H9 (cell line): ENCODE results near the gene SYVN1. TPM values are rescaled to one million over a fixed set of nuclear protein-coding genes. Genes with fewer than 3 reads are reported as not detected.

Experiments
- DNase-seq: peaks from one replicate; pipeline ENCODE4 v3.0.0-alpha.2; 2017
- H2AFZ ChIP-seq: one replicate; pipeline ENCODE4 v1.6.1; 2013; ENCODE audit warnings: mild to moderate bottlenecking, low read length, control low read depth, moderate library complexity
- H2AK5ac ChIP-seq: 2 replicates; pipeline ENCODE4 v1.6.1; 2013; ENCODE audit warnings: low read length, control low read depth, mixed read lengths; ENCODE audit not compliant: insufficient read length
- H2BK120ac ChIP-seq: one replicate; pipeline ENCODE4 v1.6.1; 2013; ENCODE audit warnings: low read depth, mild to moderate bottlenecking, low read length, control low read depth, inconsistent platforms; ENCODE audit not compliant: poor library complexity, severe bottlenecking
- H2BK12ac ChIP-seq: 2 replicates; pipeline ENCODE4 v1.6.1; 2013; ENCODE audit warnings: low read length, control low read depth, mixed read lengths, low read depth; ENCODE audit not compliant: insufficient read length
- H2BK15ac ChIP-seq: 2 replicates; pipeline ENCODE4 v1.6.1; 2013; ENCODE audit warnings: low read depth, low read length, control low read depth
- H2BK20ac ChIP-seq: one replicate; pipeline ENCODE4 v1.6.1; 2013; ENCODE audit warnings: low read depth, mild to moderate bottlenecking, low read length, control low read depth, inconsistent platforms; ENCODE audit not compliant: poor library complexity, severe bottlenecking
- H2BK5ac ChIP-seq: 2 replicates; pipeline ENCODE4 v1.6.1; 2013; ENCODE audit warnings: low read length, control low read depth, mixed read lengths; ENCODE audit not compliant: insufficient read length
- H3K14ac ChIP-seq: 2 replicates; pipeline ENCODE4 v1.6.1; 2013; ENCODE audit warnings: low read length, control low read depth; ENCODE audit not compliant: insufficient read depth
- H3K18ac ChIP-seq: 2 replicates; pipeline ENCODE4 v1.6.1; 2013; ENCODE audit warnings: low read depth, mild to moderate bottlenecking, mixed read lengths, low read length, control low read depth; ENCODE audit not compliant: insufficient read length
- H3K23ac ChIP-seq: 2 replicates; pipeline ENCODE4 v1.6.1; 2013; ENCODE audit warnings: low read length, control low read depth, mixed read lengths, low read depth; ENCODE audit not compliant: insufficient read length
- H3K23me2 ChIP-seq: 2 replicates; pipeline ENCODE4 v1.6.1; 2013; ENCODE audit warnings: low read depth, mild to moderate bottlenecking, mixed read lengths, low read length, control low read depth; ENCODE audit not compliant: insufficient read length, poor library complexity, severe bottlenecking
- H3K27ac ChIP-seq: 2 replicates; pipeline ENCODE4 v1.5.1; 2013; ENCODE audit warnings: low read length, control low read depth, mixed read lengths, low read depth; ENCODE audit not compliant: insufficient read length
- H3K27me3 ChIP-seq: 2 replicates; pipeline ENCODE4 v1.6.1; 2013; ENCODE audit warnings: low read length, control low read depth, inconsistent platforms; ENCODE audit not compliant: insufficient read depth
- H3K4ac ChIP-seq: 2 replicates; pipeline ENCODE4 v1.6.1; 2013; ENCODE audit warnings: low read depth, mild to moderate bottlenecking, control low read depth, inconsistent platforms, low read length, moderate library complexity
- H3K4me1 ChIP-seq: 2 replicates; pipeline ENCODE4 v1.6.1; 2013; ENCODE audit warnings: low read length, control low read depth, inconsistent platforms; ENCODE audit not compliant: insufficient read depth
- H3K4me2 ChIP-seq: 2 replicates; pipeline ENCODE4 v1.6.1; 2013; ENCODE audit warnings: low read length, control low read depth, mixed read lengths; ENCODE audit not compliant: insufficient read length, insufficient read depth
- H3K56ac ChIP-seq: 2 replicates; pipeline ENCODE4 v1.6.1; 2013; ENCODE audit warnings: low read depth, mild to moderate bottlenecking, mixed read lengths, low read length, control low read depth; ENCODE audit not compliant: insufficient read length
- H3K79me1 ChIP-seq: 2 replicates; pipeline ENCODE4 v1.6.1; 2013; ENCODE audit warnings: low read depth, mild to moderate bottlenecking, moderate library complexity, low read length, control low read depth, inconsistent platforms; ENCODE audit not compliant: insufficient read depth, poor library complexity, severe bottlenecking
- H3K79me2 ChIP-seq: 2 replicates; pipeline ENCODE4 v1.6.1; 2013; ENCODE audit warnings: low read length, control low read depth, inconsistent platforms; ENCODE audit not compliant: insufficient read depth
- H3K9ac ChIP-seq: 2 replicates; pipeline ENCODE4 v1.6.1; 2013; ENCODE audit warnings: low read length, control low read depth, mixed read lengths; ENCODE audit not compliant: insufficient read length; ENCODE audit errors: extremely low read depth
- H3K9me3 ChIP-seq: one replicate; pipeline ENCODE4 v1.6.1; 2013; ENCODE audit warnings: low read depth, low read length, inconsistent platforms; ENCODE audit not compliant: control insufficient read depth
- H3T11ph ChIP-seq: one replicate; pipeline ENCODE4 v1.6.1; 2013; ENCODE audit warnings: mild to moderate bottlenecking, low read length, control low read depth, inconsistent platforms
- H4K20me1 ChIP-seq: one replicate; pipeline ENCODE4 v1.6.1; 2013; ENCODE audit not compliant: control insufficient read depth, insufficient read length, insufficient read depth
- H4K5ac ChIP-seq: 2 replicates; pipeline ENCODE4 v1.6.1; 2013; ENCODE audit warnings: low read depth, mild to moderate bottlenecking, mixed read lengths, low read length, control low read depth; ENCODE audit not compliant: insufficient read length
- H4K8ac ChIP-seq: replicated peaks from 2 replicates; pipeline ENCODE4 v1.6.1; 2013; ENCODE audit warnings: low read length, control low read depth, mixed read lengths, low read depth; ENCODE audit not compliant: insufficient read length
- H4K91ac ChIP-seq: 2 replicates; pipeline ENCODE4 v1.6.1; 2013; ENCODE audit warnings: low read depth, mild to moderate bottlenecking, moderate library complexity, mixed read lengths, low read length, control low read depth; ENCODE audit not compliant: insufficient read length
- H3K27ac Mint-ChIP-seq, 3 experiments: 2 replicates in 2 of 3; 3 replicates in 1 of 3; pipeline ENCODE4 v1.8.0; 2020 to 2021; ENCODE audit warnings: mixed read lengths in 3 of 3, mild to moderate bottlenecking in 1 of 3, moderate library complexity in 1 of 3
- H3K27me3 Mint-ChIP-seq: 2 replicates; pipeline ENCODE4 v1.8.0; 2021; ENCODE audit warnings: low read depth, mild to moderate bottlenecking, moderate library complexity, mixed read lengths
- H3K36me3 Mint-ChIP-seq, 3 experiments: 2 replicates in 2 of 3; 3 replicates in 1 of 3; pipeline ENCODE4 v1.8.0; 2020 to 2021; ENCODE audit warnings: low read depth in 3 of 3, mixed read lengths in 3 of 3; ENCODE audit not compliant: insufficient read depth in 1 of 3
- H3K4me1 Mint-ChIP-seq, 2 experiments: 2 replicates each; pipeline ENCODE4 v1.8.0; 2020; ENCODE audit warnings: mixed read lengths in 2 of 2
- H3K4me3 Mint-ChIP-seq, 2 experiments: 2 replicates in 1 of 2; 3 replicates in 1 of 2; pipeline ENCODE4 v1.8.0; 2020 to 2021; ENCODE audit warnings: mild to moderate bottlenecking in 2 of 2, mixed read lengths in 2 of 2, moderate library complexity in 1 of 2
- H3K9me3 Mint-ChIP-seq, 2 experiments: 2 replicates in 1 of 2; 3 replicates in 1 of 2; pipeline ENCODE4 v1.8.0; 2020; ENCODE audit warnings: mild to moderate bottlenecking in 2 of 2, mixed read lengths in 2 of 2, moderate library complexity in 1 of 2
- WGBS: extraction: QIAGEN DNeasy Blood & Tissue Kit; methylation state at CpG from one replicate; pipeline ENCODE4 v1.1.7; 2013; ENCODE audit warnings: missing lambda C conversion rate, low lambda C conversion rate, mixed read lengths; ENCODE audit not compliant: insufficient read length; ENCODE audit errors: extremely low coverage; 5-methylcytosine and 5-hydroxymethylcytosine counted together
- total RNA-seq: library from RNA; stranded (reverse); gene quantifications from 2 replicates; pipeline ENCODE4 v1.2.1, GENCODE V29; 2021
- TF ChIP-seq, protein P1 (sequence below): fragments of 200-600 bp; sonication (generic); conservative IDR thresholded peaks from 3 replicates; pipeline ENCODE4 v1.8.0; 2021; ENCODE audit warnings: antibody characterized with exemption, mild to moderate bottlenecking

Gene SYVN1
- total RNA-seq, 1 experiment from 2014 or later: 31.6 TPM

GRCh38 chr11:65130631-65131416 lies 3.5 kb downstream of the SYVN1 start:
- H2BK120ac ChIP-seq: no peak overlapping the region
- no CpG with 5 or more reads among the region's 19 CpGs for WGBS
- H3K4me1 ChIP-seq: no peaks in the 10 kb centered on the region

More at GRCh38 chr11:65130631-65131416, 3.5 kb downstream of the SYVN1 start:
- no peak overlapping the region for H2AK5ac ChIP-seq
- no peak overlapping the region for H3K18ac ChIP-seq
- H3K4ac ChIP-seq: no peak overlapping the region
- no peaks in the 10 kb centered on the region for H3K79me1 ChIP-seq
- peak overlapping the region in 1 of 2 experiments; percentile 31; a peak in 1 of 5 replicates for H3K4me3 Mint-ChIP-seq
- H2BK5ac ChIP-seq: no peak overlapping the region
- no peak overlapping the region for H3K27ac ChIP-seq
- no peak overlapping the region for H4K8ac ChIP-seq
- H3K9ac ChIP-seq: no peak overlapping the region
- no peak overlapping the region for H2AFZ ChIP-seq
- no peak overlapping the region for H4K91ac ChIP-seq
- H4K20me1 ChIP-seq: no peaks in the 10 kb centered on the region
- no peak overlapping the region for H3K23ac ChIP-seq
- H3T11ph ChIP-seq: no peak overlapping the region
- no peaks in the 10 kb centered on the region for H3K9me3 ChIP-seq
- H3K27me3 ChIP-seq: no peaks in the 10 kb centered on the region
- no peak for DNase-seq
- no peak overlapping the region for H3K56ac ChIP-seq
- H3K27ac Mint-ChIP-seq: no peak overlapping the region; a peak in 1 of 7 replicates
- H3K4me1 Mint-ChIP-seq: peaks cover 11 to 16% of the 10 kb centered on the region in 2 experiments
- no peak overlapping the region for H2BK12ac ChIP-seq
- no peaks in the 10 kb centered on the region; a peak in 1 of 5 replicates for H3K9me3 Mint-ChIP-seq
- no peaks in the 10 kb centered on the region for H3K79me2 ChIP-seq
- TF ChIP-seq, protein P1, sequence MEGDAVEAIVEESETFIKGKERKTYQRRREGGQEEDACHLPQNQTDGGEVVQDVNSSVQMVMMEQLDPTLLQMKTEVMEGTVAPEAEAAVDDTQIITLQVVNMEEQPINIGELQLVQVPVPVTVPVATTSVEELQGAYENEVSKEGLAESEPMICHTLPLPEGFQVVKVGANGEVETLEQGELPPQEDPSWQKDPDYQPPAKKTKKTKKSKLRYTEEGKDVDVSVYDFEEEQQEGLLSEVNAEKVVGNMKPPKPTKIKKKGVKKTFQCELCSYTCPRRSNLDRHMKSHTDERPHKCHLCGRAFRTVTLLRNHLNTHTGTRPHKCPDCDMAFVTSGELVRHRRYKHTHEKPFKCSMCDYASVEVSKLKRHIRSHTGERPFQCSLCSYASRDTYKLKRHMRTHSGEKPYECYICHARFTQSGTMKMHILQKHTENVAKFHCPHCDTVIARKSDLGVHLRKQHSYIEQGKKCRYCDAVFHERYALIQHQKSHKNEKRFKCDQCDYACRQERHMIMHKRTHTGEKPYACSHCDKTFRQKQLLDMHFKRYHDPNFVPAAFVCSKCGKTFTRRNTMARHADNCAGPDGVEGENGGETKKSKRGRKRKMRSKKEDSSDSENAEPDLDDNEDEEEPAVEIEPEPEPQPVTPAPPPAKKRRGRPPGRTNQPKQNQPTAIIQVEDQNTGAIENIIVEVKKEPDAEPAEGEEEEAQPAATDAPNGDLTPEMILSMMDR: no peak
- H4K5ac ChIP-seq: no peak overlapping the region
- H3K14ac ChIP-seq: no peak overlapping the region
- no peak overlapping the region for H2BK20ac ChIP-seq
- peaks cover 8 to 52% (median 47%) of the 10 kb centered on the region in 3 experiments; a peak in 6 of 7 replicates for H3K36me3 Mint-ChIP-seq
- no peak overlapping the region for H3K4me2 ChIP-seq
- no peaks in the 10 kb centered on the region for H3K27me3 Mint-ChIP-seq
- H2BK15ac ChIP-seq: no peak overlapping the region
- H3K23me2 ChIP-seq: peaks cover 14% of the 10 kb centered on the region
